SK-N-SH treated with all-trans-retinoic acid at 6 μM for 48 hours (cell line): ENCODE data around the gene DNLZ.

ENCODE experiments used
- ATAC-seq: fragments of 200-7000 bp; cut with Tn5 transposase; 3 replicates; pipeline ENCODE4 v1.9.1; 2020; ENCODE audit warnings: mild to moderate bottlenecking, moderate library complexity
- ARNTL ChIP-seq: fragments of 450-650 bp; formaldehyde crosslinking; IDR thresholded peaks from 2 replicates; pipeline ENCODE4 v1.5.0; 2020; ENCODE audit warnings: low read depth, mild to moderate bottlenecking, moderate library complexity, borderline replicate concordance
- BACH2 ChIP-seq: fragments of 250-450 bp; sonication (Bioruptor Pico); IDR thresholded peaks from 2 replicates; pipeline ENCODE4 v1.9.0; 2021; ENCODE audit warnings: mild to moderate bottlenecking, borderline replicate concordance
- CREB5 ChIP-seq: fragments of 250-450 bp; sonication (Bioruptor Pico); IDR thresholded peaks from 2 replicates; pipeline ENCODE4 v1.5.1; 2020; ENCODE audit warnings: low read depth, mild to moderate bottlenecking, moderate library complexity
- ESRRG ChIP-seq: fragments of 250-450 bp; sonication (Bioruptor Pico); IDR thresholded peaks from 2 replicates; pipeline ENCODE4 v1.6.1; 2021; ENCODE audit warnings: mild to moderate bottlenecking
- GLIS3 ChIP-seq: fragments of 250-450 bp; sonication (Bioruptor Pico); IDR thresholded peaks from 2 replicates; pipeline ENCODE4 v1.5.0; 2020; ENCODE audit warnings: mild to moderate bottlenecking, moderate library complexity
- ISL1 ChIP-seq: fragments of 250-450 bp; sonication (Bioruptor Pico); IDR thresholded peaks from 2 replicates; pipeline ENCODE4 v2.1.2; 2022; ENCODE audit warnings: mild to moderate bottlenecking, moderate library complexity
- OSR1 ChIP-seq: fragments of 250-450 bp; sonication (Bioruptor Pico); IDR thresholded peaks from 2 replicates; pipeline ENCODE4 v1.8.0; 2022; ENCODE audit warnings: moderate library complexity, mild to moderate bottlenecking, inconsistent platforms
- PATZ1 ChIP-seq: fragments of 250-450 bp; sonication (Bioruptor Pico); IDR thresholded peaks from 2 replicates; pipeline ENCODE4 v1.8.0; 2020; ENCODE audit warnings: mild to moderate bottlenecking, moderate library complexity, borderline replicate concordance
- PPARA ChIP-seq: fragments of 250-450 bp; sonication (Bioruptor Pico); IDR thresholded peaks from 2 replicates; pipeline ENCODE4 v1.5.0; 2020; ENCODE audit warnings: mild to moderate bottlenecking, borderline replicate concordance
- RARB ChIP-seq: fragments of 250-450 bp; sonication (Bioruptor Pico); IDR thresholded peaks from 2 replicates; pipeline ENCODE4 v1.8.0; 2021; ENCODE audit warnings: mild to moderate bottlenecking, moderate library complexity
- SNAI2 ChIP-seq: fragments of 250-450 bp; sonication (Bioruptor Pico); IDR thresholded peaks from 2 replicates; pipeline ENCODE4 v1.5.0; 2020; ENCODE audit warnings: mild to moderate bottlenecking, moderate library complexity
- TOX ChIP-seq: fragments of 250-450 bp; sonication (Bioruptor Pico); IDR thresholded peaks from 2 replicates; pipeline ENCODE4 v1.8.0; 2021; ENCODE audit warnings: mild to moderate bottlenecking, moderate library complexity, borderline replicate concordance
- TSHZ2 ChIP-seq: fragments of 250-450 bp; sonication (Bioruptor Pico); IDR thresholded peaks from 2 replicates; pipeline ENCODE4 v1.5.0; 2020; ENCODE audit warnings: mild to moderate bottlenecking, moderate library complexity
- ZFP3 ChIP-seq: fragments of 250-450 bp; sonication (Bioruptor Pico); IDR thresholded peaks from 2 replicates; pipeline ENCODE4 v1.5.0; 2020; ENCODE audit warnings: mild to moderate bottlenecking, moderate library complexity
- ZFP30 ChIP-seq: fragments of 450-650 bp; formaldehyde crosslinking; IDR thresholded peaks from 2 replicates; pipeline ENCODE4 v1.5.0; 2022; ENCODE audit warnings: mild to moderate bottlenecking, moderate library complexity
- ZNF565 ChIP-seq: fragments of 450-650 bp; formaldehyde crosslinking; conservative IDR thresholded peaks from 2 replicates; pipeline ENCODE4 v1.5.0; 2020; ENCODE audit warnings: low read depth, mild to moderate bottlenecking, moderate library complexity
- ZNF70 ChIP-seq: fragments of 450-650 bp; formaldehyde crosslinking; IDR thresholded peaks from 2 replicates; pipeline ENCODE4 v1.5.0; 2020; ENCODE audit warnings: mild to moderate bottlenecking, moderate library complexity
- ZNF8 ChIP-seq: fragments of 450-650 bp; formaldehyde crosslinking; IDR thresholded peaks from 2 replicates; pipeline ENCODE4 v1.5.0; 2020; ENCODE audit warnings: mild to moderate bottlenecking, moderate library complexity
- TF ChIP-seq, protein P1 (sequence below): fragments of 250-450 bp; sonication (Bioruptor Pico); IDR thresholded peaks from 2 replicates; pipeline ENCODE4 v1.5.1; 2021; ENCODE audit warnings: mild to moderate bottlenecking, moderate library complexity

The DNLZ gene

DNA sequence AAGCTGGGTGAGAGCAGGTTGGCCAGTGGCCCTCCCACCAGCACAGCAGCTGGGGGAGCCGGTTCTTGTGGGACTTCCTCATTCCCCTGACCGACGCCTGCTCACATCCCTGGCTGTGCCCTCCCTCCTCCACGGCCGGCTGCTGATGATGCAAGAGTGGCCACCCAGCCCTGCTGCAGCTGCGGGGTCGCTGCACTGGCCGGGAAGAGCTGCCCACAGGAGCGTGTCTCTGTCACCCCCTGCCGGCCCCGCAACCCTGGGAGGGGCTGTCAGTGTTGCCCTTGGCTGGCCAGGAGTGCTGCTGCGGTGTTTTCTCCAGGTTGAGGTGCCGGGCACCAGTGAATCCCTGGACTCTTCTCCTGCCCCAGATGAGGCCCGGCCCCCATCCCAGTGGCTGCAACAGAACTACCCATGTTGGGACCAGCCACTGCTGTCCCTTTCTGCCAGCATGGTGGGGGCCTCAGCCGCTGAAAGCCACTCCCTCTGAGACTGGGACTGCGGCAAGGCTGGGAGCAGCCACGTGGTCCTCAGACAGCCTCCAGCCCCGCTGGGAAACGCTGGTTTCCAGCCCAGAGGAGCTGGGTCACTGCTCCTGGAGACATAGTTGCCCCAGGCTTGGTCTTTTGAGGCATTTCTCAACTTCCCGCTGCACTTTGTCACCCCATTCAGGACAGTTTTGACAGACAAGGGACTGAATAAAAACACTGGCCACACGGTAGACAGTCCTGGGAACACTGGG is 9.2 kb upstream of the DNLZ start:
- ATAC-seq, result peak; percentile 21
- TF ChIP-seq PATZ1 (CRISPR knock-in tag) (no peak), CREB5 (no peak), ZNF8 (no peak), ARNTL (CRISPR knock-in tag) (no peak), OSR1 (CRISPR knock-in tag) (no peak), ESRRG (CRISPR knock-in tag) (no peak), ZFP3 (no peak), BACH2 (CRISPR knock-in tag) (no peak), TSHZ2 (CRISPR knock-in tag) (no peak), ZFP30 (CRISPR knock-in tag) (no peak), ISL1 (CRISPR knock-in tag) (no peak)
- TF ChIP-seq, protein P1, sequence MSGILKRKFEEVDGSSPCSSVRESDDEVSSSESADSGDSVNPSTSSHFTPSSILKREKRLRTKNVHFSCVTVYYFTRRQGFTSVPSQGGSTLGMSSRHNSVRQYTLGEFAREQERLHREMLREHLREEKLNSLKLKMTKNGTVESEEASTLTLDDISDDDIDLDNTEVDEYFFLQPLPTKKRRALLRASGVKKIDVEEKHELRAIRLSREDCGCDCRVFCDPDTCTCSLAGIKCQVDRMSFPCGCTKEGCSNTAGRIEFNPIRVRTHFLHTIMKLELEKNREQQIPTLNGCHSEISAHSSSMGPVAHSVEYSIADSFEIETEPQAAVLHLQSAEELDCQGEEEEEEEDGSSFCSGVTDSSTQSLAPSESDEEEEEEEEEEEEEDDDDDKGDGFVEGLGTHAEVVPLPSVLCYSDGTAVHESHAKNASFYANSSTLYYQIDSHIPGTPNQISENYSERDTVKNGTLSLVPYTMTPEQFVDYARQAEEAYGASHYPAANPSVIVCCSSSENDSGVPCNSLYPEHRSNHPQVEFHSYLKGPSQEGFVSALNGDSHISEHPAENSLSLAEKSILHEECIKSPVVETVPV, result no peak

GRCh38 chr9:136372006-136372405 is 8.5 kb upstream of the DNLZ start:
- no peak for TF ChIP-seq CREB5
- no peak for ATAC-seq

- TF ChIP-seq ZFP3 (no peak), ZNF565 (CRISPR knock-in tag) (no peak), ZNF8 (no peak), ESRRG (CRISPR knock-in tag) (no peak), RARB (CRISPR knock-in tag) (no peak), ZNF70 (CRISPR knock-in tag) (no peak), PPARA (no peak), ZFP30 (CRISPR knock-in tag) (no peak), SNAI2 (CRISPR knock-in tag) (no peak), TOX (CRISPR knock-in tag) (no peak), TSHZ2 (CRISPR knock-in tag) (no peak), CREB5 (no peak), PATZ1 (CRISPR knock-in tag) (no peak), GLIS3 (CRISPR knock-in tag) (no peak), ARNTL (CRISPR knock-in tag) (no peak), OSR1 (CRISPR knock-in tag) (no peak)
- ATAC-seq, result no peak
Observed at GRCh38 chr9:136371533-136371880, 8.0 kb upstream of the DNLZ start.
